Measurements from ENCODE around the gene RBM15B. TPM values are rescaled to one million over a fixed set of nuclear protein-coding genes. Genes with fewer than 3 reads are reported as not detected.

Gene RBM15B
- total RNA-seq, 1 donor from 2014 or later = 78.8 TPM

DNA sequence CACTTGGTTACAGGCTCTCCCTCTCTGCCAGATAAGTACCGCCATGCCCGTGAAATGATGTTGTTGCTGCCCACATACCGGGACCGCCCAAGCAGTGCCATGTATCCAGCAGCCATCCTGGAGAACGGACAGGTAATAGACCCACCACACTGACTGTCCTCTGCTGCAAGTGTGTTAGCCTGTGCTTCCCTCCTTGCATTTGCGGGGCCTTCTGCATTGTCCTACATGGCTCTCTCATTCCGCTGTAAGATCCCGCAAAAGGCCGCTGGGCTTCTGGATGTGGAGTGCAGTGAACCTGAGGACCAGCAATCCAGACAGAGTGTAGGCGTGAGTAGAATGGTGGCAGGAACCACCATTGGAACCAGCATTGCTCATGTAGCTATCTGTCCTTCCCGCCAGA lies 16.6 kb upstream of the RBM15B start:
- no peaks in the 10 kb centered on the region for H3K9me3 Mint-ChIP-seq
- H3K36me3 Mint-ChIP-seq (ENCODE audit: low read depth) = no peaks in the 10 kb centered on the region
- H3K27ac Mint-ChIP-seq (ENCODE audit: unreplicated experiment) = no peak overlapping the region
- H3K4me1 Mint-ChIP-seq = no peaks in the 10 kb centered on the region
- TF ChIP-seq, protein P1, sequence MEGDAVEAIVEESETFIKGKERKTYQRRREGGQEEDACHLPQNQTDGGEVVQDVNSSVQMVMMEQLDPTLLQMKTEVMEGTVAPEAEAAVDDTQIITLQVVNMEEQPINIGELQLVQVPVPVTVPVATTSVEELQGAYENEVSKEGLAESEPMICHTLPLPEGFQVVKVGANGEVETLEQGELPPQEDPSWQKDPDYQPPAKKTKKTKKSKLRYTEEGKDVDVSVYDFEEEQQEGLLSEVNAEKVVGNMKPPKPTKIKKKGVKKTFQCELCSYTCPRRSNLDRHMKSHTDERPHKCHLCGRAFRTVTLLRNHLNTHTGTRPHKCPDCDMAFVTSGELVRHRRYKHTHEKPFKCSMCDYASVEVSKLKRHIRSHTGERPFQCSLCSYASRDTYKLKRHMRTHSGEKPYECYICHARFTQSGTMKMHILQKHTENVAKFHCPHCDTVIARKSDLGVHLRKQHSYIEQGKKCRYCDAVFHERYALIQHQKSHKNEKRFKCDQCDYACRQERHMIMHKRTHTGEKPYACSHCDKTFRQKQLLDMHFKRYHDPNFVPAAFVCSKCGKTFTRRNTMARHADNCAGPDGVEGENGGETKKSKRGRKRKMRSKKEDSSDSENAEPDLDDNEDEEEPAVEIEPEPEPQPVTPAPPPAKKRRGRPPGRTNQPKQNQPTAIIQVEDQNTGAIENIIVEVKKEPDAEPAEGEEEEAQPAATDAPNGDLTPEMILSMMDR (conservative IDR thresholded peaks at IDR 0.05) = no peak
- DNase-seq (ENCODE audit: low read depth, low spot score) = no peak
- H3K27me3 Mint-ChIP-seq (ENCODE audit: low read depth) = no peaks in the 10 kb centered on the region
- H3K4me3 Mint-ChIP-seq = no peak overlapping the region

GRCh38 chr3:51375136-51375535 lies 15.9 kb upstream of the RBM15B start:
- Mint-ChIP-seq H3K27ac (ENCODE audit: unreplicated experiment) (no peak overlapping the region), H3K9me3 (no peaks in the 10 kb centered on the region), H3K4me3 (no peak overlapping the region), H3K4me1 (no peaks in the 10 kb centered on the region), H3K27me3 (ENCODE audit: low read depth) (no peaks in the 10 kb centered on the region), H3K36me3 (ENCODE audit: low read depth) (no peaks in the 10 kb centered on the region)
- no peak for DNase-seq (ENCODE audit: low read depth, low spot score)
- TF ChIP-seq, protein P1 (conservative IDR thresholded peaks at IDR 0.05) = no peak

- H3K27ac Mint-ChIP-seq (ENCODE audit: unreplicated experiment) = peak overlapping the region; percentile 73
- DNase-seq (ENCODE audit: low read depth, low spot score) = no peak
- H3K27me3 Mint-ChIP-seq (ENCODE audit: low read depth) = no peaks in the 10 kb centered on the region
These were observed 15.5 kb upstream of the RBM15B start for GRCh38 chr3:51375571-51375970.

GRCh38 chr3:51378065-51378464 lies 13.0 kb upstream of the RBM15B start:
- Mint-ChIP-seq H3K27ac (ENCODE audit: unreplicated experiment) (no peak overlapping the region), H3K4me1 (peaks cover 1% of the 10 kb centered on the region), H3K9me3 (no peaks in the 10 kb centered on the region), H3K27me3 (ENCODE audit: low read depth) (no peaks in the 10 kb centered on the region), H3K4me3 (no peak overlapping the region), H3K36me3 (ENCODE audit: low read depth) (no peaks in the 10 kb centered on the region)
- TF ChIP-seq, protein P1 (conservative IDR thresholded peaks at IDR 0.05) = no peak
- DNase-seq (ENCODE audit: low read depth, low spot score) = no peak

More at GRCh38 chr3:51375571-51375970, 15.5 kb upstream of the RBM15B start:
- TF ChIP-seq, protein P1 (conservative IDR thresholded peaks at IDR 0.05) = no peak
- H3K36me3 Mint-ChIP-seq (ENCODE audit: low read depth) = no peaks in the 10 kb centered on the region
- H3K9me3 Mint-ChIP-seq = no peaks in the 10 kb centered on the region
- no peak overlapping the region for H3K4me3 Mint-ChIP-seq
- no peaks in the 10 kb centered on the region for H3K4me1 Mint-ChIP-seq

GRCh38 chr3:51378726-51379125 lies 12.4 kb upstream of the RBM15B start:
- Mint-ChIP-seq H3K27ac (ENCODE audit: unreplicated experiment) (no peak overlapping the region), H3K27me3 (ENCODE audit: low read depth) (no peaks in the 10 kb centered on the region), H3K9me3 (no peaks in the 10 kb centered on the region), H3K4me3 (peak overlapping the region; percentile 7), H3K36me3 (ENCODE audit: low read depth) (no peaks in the 10 kb centered on the region), H3K4me1 (peaks cover 8% of the 10 kb centered on the region)
- no peak for DNase-seq (ENCODE audit: low read depth, low spot score)
- TF ChIP-seq, protein P1 (conservative IDR thresholded peaks at IDR 0.05) = no peak

DNA sequence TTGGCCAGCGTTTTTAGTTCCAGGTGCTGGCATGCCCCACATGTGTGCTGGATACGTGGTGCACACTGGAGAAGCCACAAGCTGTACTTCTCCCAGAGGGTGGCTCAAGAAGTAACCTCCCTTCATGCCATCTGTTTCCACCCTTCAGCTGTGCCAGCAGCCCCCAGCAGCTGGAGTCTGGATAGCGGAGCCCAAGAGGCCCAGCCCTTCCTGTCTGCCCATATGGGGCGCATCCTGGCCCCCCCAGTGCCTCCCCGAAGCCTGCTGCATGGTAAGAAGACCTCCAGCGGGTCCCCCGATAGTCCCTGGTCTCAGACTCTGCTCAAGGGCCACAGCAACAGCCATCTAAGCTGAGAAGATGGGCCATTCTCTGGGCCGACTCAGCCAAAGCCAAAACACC lies 11.8 kb upstream of the RBM15B start:
- H3K4me3 Mint-ChIP-seq = no peak overlapping the region
- DNase-seq (ENCODE audit: low read depth, low spot score) = no peak
- H3K4me1 Mint-ChIP-seq = peaks cover 13% of the 10 kb centered on the region
- TF ChIP-seq, protein P1 (conservative IDR thresholded peaks at IDR 0.05) = no peak
- no peaks in the 10 kb centered on the region for H3K36me3 Mint-ChIP-seq (ENCODE audit: low read depth)
- H3K9me3 Mint-ChIP-seq = no peaks in the 10 kb centered on the region
- no peaks in the 10 kb centered on the region for H3K27me3 Mint-ChIP-seq (ENCODE audit: low read depth)
- peak overlapping the region; percentile 50 for H3K27ac Mint-ChIP-seq (ENCODE audit: unreplicated experiment)
